Kidney (tissue), 14 donors: ENCODE data around the gene SPRY4. TPM values are rescaled to one million over a fixed set of nuclear protein-coding genes. Genes with fewer than 3 reads are reported as not detected.
A peak's percentile ranks its signal among the peaks of the same experiment; 100 is the strongest.

Experiments used
- DNase-seq, 5 donors: peaks; one replicate each; pipeline ENCODE4 v3.0.0-alpha.2; 2013 to 2020
- FAIRE-seq: peaks from 2 replicates; lab custom pipeline; 2012; peaks lifted over from hg19 to GRCh38; lab: Jason Lieb, UNC
- H3K27ac ChIP-seq, 2 donors: one replicate each; pipeline ENCODE4 v1.7.0; 2013; ENCODE audit warnings: low read depth in 2 of 2, low read length in 2 of 2, inconsistent platforms in 1 of 2
- H3K27me3 ChIP-seq: one replicate; pipeline ENCODE4 v1.7.1; 2013; ENCODE audit warnings: low read length, inconsistent platforms; ENCODE audit not compliant: control insufficient read depth, insufficient read depth
- H3K36me3 ChIP-seq, 3 donors: one replicate each; pipeline versions ENCODE4 v1.7.0 to v1.7.1; 2013; ENCODE audit warnings: low read length in 3 of 3, control low read depth in 1 of 3, inconsistent platforms in 1 of 3; ENCODE audit not compliant: insufficient read depth in 3 of 3, control insufficient read depth in 2 of 3
- H3K4me1 ChIP-seq, 3 donors: one replicate each; pipeline versions ENCODE4 v1.7.0 to v1.7.1; 2013; ENCODE audit warnings: low read length in 3 of 3, inconsistent platforms in 1 of 3, low read depth in 1 of 3; ENCODE audit not compliant: control insufficient read depth in 2 of 3, insufficient read depth in 2 of 3
- H3K4me3 ChIP-seq, 3 donors: one replicate each; pipeline versions ENCODE4 v1.7.0 to v1.8.1; 2013; ENCODE audit warnings: low read length in 3 of 3, control low read depth in 1 of 3, inconsistent platforms in 1 of 3
- H3K9ac ChIP-seq, 3 donors: one replicate each; pipeline versions ENCODE4 v1.7.0 to v1.7.1; 2013; ENCODE audit warnings: low read length in 3 of 3, control low read depth in 1 of 3, inconsistent platforms in 1 of 3
- H3K9me3 ChIP-seq, 3 donors: one replicate each; pipeline versions ENCODE4 v1.7.0 to v1.7.1; 2013; ENCODE audit warnings: low read length in 3 of 3, control low read depth in 1 of 3, inconsistent platforms in 1 of 3; ENCODE audit not compliant: control insufficient read depth in 2 of 3, insufficient read depth in 1 of 3
- CTCF ChIP-seq: IDR thresholded peaks from 3 replicates; pipeline ENCODE4 v1.5.1; 2012; ENCODE audit warnings: mild to moderate bottlenecking, moderate library complexity, borderline replicate concordance; ENCODE audit not compliant: insufficient read depth; ENCODE audit errors: extremely low read depth
- intact Hi-C: fragments of 100-400 bp; cut with DNase I; formaldehyde crosslinking; loops from one replicate; pipeline ENCODE4 v1.11.1; 2022
- polyA plus RNA-seq: library from polyadenylated mRNA; stranded (reverse); fragments of 350-450 nt; fragmentation: Illumina TruSeq; extraction: RNeasy Lipid Tissue Mini Kit (QIAGEN cat#74804); gene quantifications from one replicate; pipeline ENCODE4 v1.2.3, GENCODE V29; 2014; ENCODE audit warnings: low read depth, low replicate concordance; ENCODE audit not compliant: insufficient read depth
- total RNA-seq: library from RNA; stranded (reverse); fragmentation: NEBNext Ultra II Directional; extraction: Animal tissue kit (Norgen Biotek cat#: 25700); gene quantifications from one replicate; pipeline ENCODE4 v1.2.1, GENCODE V29; 2021
- donor health status: control.
- donor health status: control.
- donor health status: control.
- donor health status: control.
- donor health status: control.
- donor health status: DM: yes; HTN: yes; CAD: no.
- donor health status: Normal renal cell carcinoma (clear cell type).

SPRY4 gene
- total and polyA plus RNA-seq, 2 donors from 2014 or later, result 6.0 to 16.6 TPM

GRCh38 chr5:142360051-142360498 is 35.3 kb upstream of the SPRY4 start:
- Histone ChIP-seq H3K27me3 (no peaks in the 10 kb centered on the region), H3K9me3 (no peaks in the 10 kb centered on the region), H3K27ac (no peak overlapping the region), H3K4me3 (no peak overlapping the region), H3K36me3 (no peaks in the 10 kb centered on the region), H3K9ac (no peak overlapping the region), H3K4me1 (peaks cover 0 to 16% (median 15%) of the 10 kb centered on the region in 3 donors)
- DNase-seq (no peak), FAIRE-seq (no peak)
- intact Hi-C loops, result no loop called here
- no peak for TF ChIP-seq CTCF

GRCh38 chr5:142358648-142359047 is 33.8 kb upstream of the SPRY4 start:
- peaks cover 0 to 15% (median 11%) of the 10 kb centered on the region in 3 donors for H3K4me1 ChIP-seq
- H3K27me3 ChIP-seq, result no peaks in the 10 kb centered on the region
- intact Hi-C loops, result no loop called here
- no peaks in the 10 kb centered on the region for H3K36me3 ChIP-seq
- H3K9ac ChIP-seq, result peak overlapping the region in 1 of 3 donors; percentile 10
- TF ChIP-seq CTCF, result no peak
- no peak for DNase-seq
- FAIRE-seq, result no peak
- H3K4me3 ChIP-seq, result no peak overlapping the region
- H3K9me3 ChIP-seq, result no peaks in the 10 kb centered on the region
- no peak overlapping the region for H3K27ac ChIP-seq

- DNase-seq, result no peak
- H3K27ac ChIP-seq, result peak overlapping the region in 1 of 2 donors; percentile 92
- intact Hi-C loops, result no loop called here
- peak overlapping the region in 1 of 3 donors; percentile 10 for H3K9ac ChIP-seq
- no peak for FAIRE-seq
- no peaks in the 10 kb centered on the region for H3K27me3 ChIP-seq
- no peak for TF ChIP-seq CTCF
- H3K4me1 ChIP-seq, result peaks cover 0 to 15% (median 9%) of the 10 kb centered on the region in 3 donors
- no peak overlapping the region for H3K4me3 ChIP-seq
- H3K9me3 ChIP-seq, result no peaks in the 10 kb centered on the region
- H3K36me3 ChIP-seq, result no peaks in the 10 kb centered on the region
Observed at GRCh38 chr5:142358121-142358520, 33.3 kb upstream of the SPRY4 start.
